MM.1S (cell line): ENCODE measurements around the gene ADAMTS7.

ENCODE experiments used
- CTCF ChIP-seq: fragments of 300-600 bp; sonication (generic); IDR thresholded peaks from 2 replicates; pipeline ENCODE4 v1.5.1; 2016; ENCODE audit warnings: antibody characterized with exemption, low read length, mixed read lengths
- EZH2phosphoT487 ChIP-seq: fragments of 300-600 bp; sonication (generic); IDR thresholded peaks from 2 replicates; pipeline ENCODE4 v1.6.1; 2018; ENCODE audit warnings: antibody characterized with exemption, low read length

DNA sequence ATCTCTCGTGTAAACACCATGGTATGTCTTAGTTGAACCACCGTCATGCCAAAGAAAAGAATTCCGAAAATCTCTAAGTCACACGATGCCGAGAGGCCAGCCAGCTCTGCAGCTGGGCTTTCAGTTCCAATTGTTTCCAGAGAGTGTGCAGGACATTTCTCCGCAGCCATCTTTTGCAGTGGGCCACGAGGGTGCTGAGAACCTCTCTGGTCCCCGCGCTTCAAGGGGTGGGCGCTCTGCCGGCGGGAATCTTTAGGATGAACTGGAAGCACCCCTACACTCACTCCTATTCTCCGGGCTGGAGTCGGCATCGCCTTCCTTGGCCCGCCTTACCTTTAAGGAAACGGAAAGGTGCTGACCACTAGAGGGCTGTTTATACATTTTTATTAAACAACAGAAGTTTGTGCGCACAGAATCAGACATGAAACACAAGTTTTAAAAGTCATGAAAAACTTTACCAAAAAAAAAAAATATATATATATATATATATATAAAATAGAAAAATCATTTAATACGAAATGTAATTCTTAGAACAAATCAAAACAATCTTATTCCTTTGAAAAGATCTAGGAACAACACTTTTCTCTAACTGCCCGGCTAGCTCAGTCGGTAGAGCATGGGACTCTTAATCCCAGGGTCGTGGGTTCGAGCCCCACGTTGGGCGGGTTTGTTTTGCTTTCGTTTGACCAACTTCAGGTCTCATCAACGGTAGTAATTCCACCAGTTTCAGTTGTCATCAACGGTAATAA is 48.9 kb upstream of the ADAMTS7 start:
- TF ChIP-seq CTCF = peak; percentile 42
- no peak for TF ChIP-seq EZH2phosphoT487
